RWPE2 (cell line): ENCODE data around the gene LRBA.

Experiments
- ATAC-seq: fragments of 200-7000 bp; cut with Tn5 transposase; 3 replicates; pipeline ENCODE4 v1.9.1; 2021; ENCODE audit warnings: low read depth
- DNase-seq: peaks from one replicate; pipeline ENCODE4 v3.0.0-alpha.2; 2020; ENCODE audit warnings: low spot score
- H3K27ac ChIP-seq: fragments of 450-650 bp; 2 replicates; pipeline ENCODE4 v1.5.1; 2017; ENCODE audit warnings: mild to moderate bottlenecking; ENCODE audit not compliant: poor library complexity, severe bottlenecking
- H3K27me3 ChIP-seq: fragments of 250-450 bp; sonication (Bioruptor Pico); 2 replicates; pipeline ENCODE4 v1.5.1; 2021; ENCODE audit warnings: mild to moderate bottlenecking, moderate library complexity; ENCODE audit not compliant: insufficient read depth, poor library complexity, severe bottlenecking
- H3K36me3 ChIP-seq: fragments of 250-450 bp; sonication (Bioruptor Pico); 2 replicates; pipeline ENCODE4 v1.5.1; 2020; ENCODE audit warnings: low read depth, mild to moderate bottlenecking, moderate library complexity
- H3K4me1 ChIP-seq: fragments of 250-450 bp; sonication (Bioruptor Pico); 2 replicates; pipeline ENCODE4 v1.5.1; 2021; ENCODE audit warnings: mild to moderate bottlenecking, moderate library complexity; ENCODE audit not compliant: insufficient read depth, poor library complexity, severe bottlenecking
- H3K4me3 ChIP-seq: fragments of 250-450 bp; sonication (Bioruptor Pico); 2 replicates; pipeline ENCODE4 v1.5.1; 2021; ENCODE audit warnings: mild to moderate bottlenecking, moderate library complexity; ENCODE audit not compliant: severe bottlenecking
- H3K9me3 ChIP-seq: fragments of 250-450 bp; sonication (Bioruptor Pico); 2 replicates; pipeline ENCODE4 v1.5.1; 2021; ENCODE audit warnings: mild to moderate bottlenecking, moderate library complexity; ENCODE audit not compliant: severe bottlenecking
- TF ChIP-seq, protein P1 (sequence below): fragments of 450-650 bp; IDR thresholded peaks from one replicate; pipeline ENCODE4 v1.5.1; 2017; ENCODE audit warnings: mild to moderate bottlenecking, moderate library complexity; ENCODE audit not compliant: poor library complexity, severe bottlenecking

Gene LRBA

GRCh38 chr4:150323406-150324325 lies 691.4 kb downstream of the LRBA start:
- Histone ChIP-seq H3K27ac (no peak overlapping the region), H3K27me3 (no peaks in the 10 kb centered on the region), H3K36me3 (no peaks in the 10 kb centered on the region), H3K4me3 (no peak overlapping the region), H3K4me1 (no peaks in the 10 kb centered on the region), H3K9me3 (no peaks in the 10 kb centered on the region)
- TF ChIP-seq, protein P1, sequence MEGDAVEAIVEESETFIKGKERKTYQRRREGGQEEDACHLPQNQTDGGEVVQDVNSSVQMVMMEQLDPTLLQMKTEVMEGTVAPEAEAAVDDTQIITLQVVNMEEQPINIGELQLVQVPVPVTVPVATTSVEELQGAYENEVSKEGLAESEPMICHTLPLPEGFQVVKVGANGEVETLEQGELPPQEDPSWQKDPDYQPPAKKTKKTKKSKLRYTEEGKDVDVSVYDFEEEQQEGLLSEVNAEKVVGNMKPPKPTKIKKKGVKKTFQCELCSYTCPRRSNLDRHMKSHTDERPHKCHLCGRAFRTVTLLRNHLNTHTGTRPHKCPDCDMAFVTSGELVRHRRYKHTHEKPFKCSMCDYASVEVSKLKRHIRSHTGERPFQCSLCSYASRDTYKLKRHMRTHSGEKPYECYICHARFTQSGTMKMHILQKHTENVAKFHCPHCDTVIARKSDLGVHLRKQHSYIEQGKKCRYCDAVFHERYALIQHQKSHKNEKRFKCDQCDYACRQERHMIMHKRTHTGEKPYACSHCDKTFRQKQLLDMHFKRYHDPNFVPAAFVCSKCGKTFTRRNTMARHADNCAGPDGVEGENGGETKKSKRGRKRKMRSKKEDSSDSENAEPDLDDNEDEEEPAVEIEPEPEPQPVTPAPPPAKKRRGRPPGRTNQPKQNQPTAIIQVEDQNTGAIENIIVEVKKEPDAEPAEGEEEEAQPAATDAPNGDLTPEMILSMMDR, result no peak
- DNase-seq, result no peak
- no peak for ATAC-seq

DNA sequence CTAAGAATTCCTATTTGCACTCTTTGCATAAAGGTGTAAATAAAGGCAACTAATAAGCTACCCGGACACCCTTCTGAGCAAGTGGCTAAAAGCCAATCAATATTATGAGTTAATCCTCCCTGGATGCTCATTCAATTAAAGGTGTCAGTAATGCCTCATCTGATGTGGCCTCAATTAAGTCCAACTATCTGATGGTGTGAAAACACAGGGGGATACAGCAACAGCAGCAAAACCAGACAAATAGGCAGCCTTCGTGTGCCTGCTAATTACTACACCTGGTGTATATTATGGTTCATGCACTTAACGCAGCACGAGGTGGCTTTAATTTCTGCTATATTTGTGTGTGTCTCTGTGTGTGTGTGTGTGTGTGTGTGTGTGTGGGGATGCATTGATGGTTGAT lies 692.4 kb downstream of the LRBA start:
- no peak for ATAC-seq
- Histone ChIP-seq H3K9me3 (no peaks in the 10 kb centered on the region), H3K27ac (no peak overlapping the region), H3K36me3 (no peaks in the 10 kb centered on the region), H3K4me3 (no peak overlapping the region), H3K27me3 (no peaks in the 10 kb centered on the region), H3K4me1 (no peaks in the 10 kb centered on the region)
- DNase-seq, result no peak
- TF ChIP-seq, protein P1, result no peak

GRCh38 chr4:150321113-150321512 lies 694.0 kb downstream of the LRBA start:
- H3K4me3 ChIP-seq, result no peak overlapping the region
- H3K27me3 ChIP-seq, result no peaks in the 10 kb centered on the region
- H3K27ac ChIP-seq, result no peak overlapping the region
- H3K36me3 ChIP-seq, result no peaks in the 10 kb centered on the region
- TF ChIP-seq, protein P1, result no peak
- H3K4me1 ChIP-seq, result no peaks in the 10 kb centered on the region
- no peak for DNase-seq
- ATAC-seq, result no peak
- H3K9me3 ChIP-seq, result no peaks in the 10 kb centered on the region

GRCh38 chr4:150318971-150319370 lies 696.1 kb downstream of the LRBA start:
- Histone ChIP-seq H3K9me3 (no peaks in the 10 kb centered on the region), H3K27me3 (no peaks in the 10 kb centered on the region), H3K4me3 (no peak overlapping the region), H3K27ac (no peak overlapping the region), H3K4me1 (no peaks in the 10 kb centered on the region), H3K36me3 (no peaks in the 10 kb centered on the region)
- no peak for DNase-seq
- no peak for ATAC-seq
- TF ChIP-seq, protein P1, result no peak

- no peaks in the 10 kb centered on the region for H3K36me3 ChIP-seq
- H3K4me3 ChIP-seq, result no peak overlapping the region
- H3K9me3 ChIP-seq, result no peaks in the 10 kb centered on the region
- TF ChIP-seq, protein P1, result no peak
- no peaks in the 10 kb centered on the region for H3K4me1 ChIP-seq
- ATAC-seq (no peak), DNase-seq (no peak)
- no peak overlapping the region for H3K27ac ChIP-seq
- H3K27me3 ChIP-seq, result no peaks in the 10 kb centered on the region
These were observed 696.6 kb downstream of the LRBA start for GRCh38 chr4:150318527-150318926.
